ENCODE data around the gene LCA5.

Gene LCA5

GRCh38 chr6:79469376-79470246 lies 67.6 kb downstream of the LCA5 start:
- no peak for TF ChIP-seq CTCF (IDR thresholded peaks at IDR 0.05; ENCODE audit: extremely low read depth, insufficient read depth, missing control alignments)
- in situ Hi-C loops (cut with MboI; ENCODE audit: low pct_unique_long_range_greater_than_20kb, low sequenced_read_pairs, unreplicated experiment), result no loop called here
- DNase-seq (ENCODE audit: low spot score), result no peak

- DNase-seq (ENCODE audit: low spot score), result no peak
- in situ Hi-C loops (cut with MboI; ENCODE audit: low pct_unique_long_range_greater_than_20kb, low sequenced_read_pairs, unreplicated experiment), result no loop called here
- no peak for TF ChIP-seq CTCF (IDR thresholded peaks at IDR 0.05; ENCODE audit: extremely low read depth, insufficient read depth, missing control alignments)
Observed at GRCh38 chr6:79468587-79468986, 68.6 kb downstream of the LCA5 start.

GRCh38 chr6:79468116-79468515 lies 69.1 kb downstream of the LCA5 start:
- no peak for DNase-seq (ENCODE audit: low spot score)
- in situ Hi-C loops (cut with MboI; ENCODE audit: low pct_unique_long_range_greater_than_20kb, low sequenced_read_pairs, unreplicated experiment), result no loop called here
- no peak for TF ChIP-seq CTCF (IDR thresholded peaks at IDR 0.05; ENCODE audit: extremely low read depth, insufficient read depth, missing control alignments)

- DNase-seq (ENCODE audit: low spot score), result no peak
- in situ Hi-C loops (cut with MboI; ENCODE audit: low pct_unique_long_range_greater_than_20kb, low sequenced_read_pairs, unreplicated experiment), result no loop called here
- no peak for TF ChIP-seq CTCF (IDR thresholded peaks at IDR 0.05; ENCODE audit: extremely low read depth, insufficient read depth, missing control alignments)
Observed at GRCh38 chr6:79467716-79468115, 69.5 kb downstream of the LCA5 start.

GRCh38 chr6:79466207-79466834 lies 70.9 kb downstream of the LCA5 start:
- DNase-seq (ENCODE audit: low spot score), result peak; percentile 17
- in situ Hi-C loops (cut with MboI; ENCODE audit: low pct_unique_long_range_greater_than_20kb, low sequenced_read_pairs, unreplicated experiment), result no loop called here
- peak; percentile 49 for TF ChIP-seq CTCF (IDR thresholded peaks at IDR 0.05; ENCODE audit: extremely low read depth, insufficient read depth, missing control alignments)

GRCh38 chr6:79465381-79465780 lies 71.8 kb downstream of the LCA5 start:
- TF ChIP-seq CTCF (IDR thresholded peaks at IDR 0.05; ENCODE audit: extremely low read depth, insufficient read depth, missing control alignments), result no peak
- no peak for DNase-seq (ENCODE audit: low spot score)
- in situ Hi-C loops (cut with MboI; ENCODE audit: low pct_unique_long_range_greater_than_20kb, low sequenced_read_pairs, unreplicated experiment), result no loop called here

Data from GM13977 (cell line).